HL-60 (cell line): ENCODE data around the gene CD300LB.
A peak's percentile ranks its signal among the peaks of the same experiment; 100 is the strongest.

Experiments used
- DNase-seq, 2 experiments: peaks; one replicate each; pipeline ENCODE4 v3.0.0-alpha.2; 2010 to 2020; ENCODE audit warnings: low read depth in 1 of 2, low spot score in 1 of 2
- H3K27ac ChIP-seq: fragments of 250-450 bp; sonication (Bioruptor Pico); replicated peaks from 2 replicates; pipeline ENCODE4 v1.5.1; 2020; ENCODE audit warnings: mild to moderate bottlenecking, moderate library complexity
- H3K27me3 ChIP-seq: fragments of 250-450 bp; sonication (Bioruptor Pico); 2 replicates; pipeline ENCODE4 v1.5.1; 2021; ENCODE audit warnings: mild to moderate bottlenecking, moderate library complexity; ENCODE audit not compliant: insufficient read depth, poor library complexity, severe bottlenecking
- H3K4me3 ChIP-seq: replicated peaks from 2 replicates; pipeline ENCODE4 v1.5.1; 2011; ENCODE audit warnings: mild to moderate bottlenecking, control low read depth, low read length; ENCODE audit not compliant: insufficient read depth
- CTCF ChIP-seq: IDR thresholded peaks from one replicate; pipeline ENCODE4 v1.5.1; 2011; ENCODE audit warnings: low read length, control low read depth, inconsistent platforms; ENCODE audit not compliant: insufficient read depth
- GABPA ChIP-seq: IDR thresholded peaks from 2 replicates; pipeline ENCODE4 v1.6.1; 2012; ENCODE audit warnings: low read depth
- POLR2AphosphoS5 ChIP-seq: IDR thresholded peaks from 2 replicates; pipeline ENCODE4 v1.6.1; 2012; ENCODE audit warnings: low read depth
- SPI1 ChIP-seq: IDR thresholded peaks from 2 replicates; pipeline ENCODE4 v1.6.1; 2012; ENCODE audit warnings: low read depth, mild to moderate bottlenecking, borderline replicate concordance
- TF ChIP-seq, protein P1 (sequence below): IDR thresholded peaks from 2 replicates; pipeline ENCODE4 v1.6.1; 2012; ENCODE audit warnings: low read depth; ENCODE audit not compliant: insufficient replicate concordance

The CD300LB gene

DNA sequence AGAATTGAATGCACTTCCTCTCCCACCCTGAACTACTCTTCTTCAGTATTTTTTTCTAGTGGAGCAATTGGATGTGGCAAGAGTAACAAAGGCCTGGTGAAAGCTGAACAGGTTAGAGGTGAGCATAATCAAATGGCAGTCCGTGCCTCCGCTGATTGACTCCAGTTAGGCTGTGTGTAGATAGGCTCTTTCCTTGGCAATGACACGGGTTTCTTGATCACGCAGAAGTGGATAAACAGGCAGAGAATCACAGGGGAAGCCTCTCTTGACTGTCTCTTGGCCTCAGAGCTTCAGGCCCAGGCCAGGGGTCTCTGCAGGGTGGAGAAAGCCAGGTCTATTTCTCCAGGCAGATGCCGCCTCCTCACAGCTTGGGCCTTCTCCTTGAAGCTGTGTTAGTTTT is 4.2 kb downstream of the CD300LB start:
- Histone ChIP-seq H3K4me3 (no peak overlapping the region), H3K27me3 (no peaks in the 10 kb centered on the region), H3K27ac (peak overlapping the region; percentile 31)
- DNase-seq = peak in 1 of 2 experiments; percentile 48
- TF ChIP-seq GABPA (no peak), SPI1 (peak; percentile 82)

GRCh38 chr17:74526681-74527080 is 4.6 kb downstream of the CD300LB start:
- TF ChIP-seq SPI1 (no peak), CTCF (no peak), GABPA (no peak), POLR2AphosphoS5 (no peak)
- TF ChIP-seq, protein P1, sequence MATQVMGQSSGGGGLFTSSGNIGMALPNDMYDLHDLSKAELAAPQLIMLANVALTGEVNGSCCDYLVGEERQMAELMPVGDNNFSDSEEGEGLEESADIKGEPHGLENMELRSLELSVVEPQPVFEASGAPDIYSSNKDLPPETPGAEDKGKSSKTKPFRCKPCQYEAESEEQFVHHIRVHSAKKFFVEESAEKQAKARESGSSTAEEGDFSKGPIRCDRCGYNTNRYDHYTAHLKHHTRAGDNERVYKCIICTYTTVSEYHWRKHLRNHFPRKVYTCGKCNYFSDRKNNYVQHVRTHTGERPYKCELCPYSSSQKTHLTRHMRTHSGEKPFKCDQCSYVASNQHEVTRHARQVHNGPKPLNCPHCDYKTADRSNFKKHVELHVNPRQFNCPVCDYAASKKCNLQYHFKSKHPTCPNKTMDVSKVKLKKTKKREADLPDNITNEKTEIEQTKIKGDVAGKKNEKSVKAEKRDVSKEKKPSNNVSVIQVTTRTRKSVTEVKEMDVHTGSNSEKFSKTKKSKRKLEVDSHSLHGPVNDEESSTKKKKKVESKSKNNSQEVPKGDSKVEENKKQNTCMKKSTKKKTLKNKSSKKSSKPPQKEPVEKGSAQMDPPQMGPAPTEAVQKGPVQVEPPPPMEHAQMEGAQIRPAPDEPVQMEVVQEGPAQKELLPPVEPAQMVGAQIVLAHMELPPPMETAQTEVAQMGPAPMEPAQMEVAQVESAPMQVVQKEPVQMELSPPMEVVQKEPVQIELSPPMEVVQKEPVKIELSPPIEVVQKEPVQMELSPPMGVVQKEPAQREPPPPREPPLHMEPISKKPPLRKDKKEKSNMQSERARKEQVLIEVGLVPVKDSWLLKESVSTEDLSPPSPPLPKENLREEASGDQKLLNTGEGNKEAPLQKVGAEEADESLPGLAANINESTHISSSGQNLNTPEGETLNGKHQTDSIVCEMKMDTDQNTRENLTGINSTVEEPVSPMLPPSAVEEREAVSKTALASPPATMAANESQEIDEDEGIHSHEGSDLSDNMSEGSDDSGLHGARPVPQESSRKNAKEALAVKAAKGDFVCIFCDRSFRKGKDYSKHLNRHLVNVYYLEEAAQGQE = no peak

DNA sequence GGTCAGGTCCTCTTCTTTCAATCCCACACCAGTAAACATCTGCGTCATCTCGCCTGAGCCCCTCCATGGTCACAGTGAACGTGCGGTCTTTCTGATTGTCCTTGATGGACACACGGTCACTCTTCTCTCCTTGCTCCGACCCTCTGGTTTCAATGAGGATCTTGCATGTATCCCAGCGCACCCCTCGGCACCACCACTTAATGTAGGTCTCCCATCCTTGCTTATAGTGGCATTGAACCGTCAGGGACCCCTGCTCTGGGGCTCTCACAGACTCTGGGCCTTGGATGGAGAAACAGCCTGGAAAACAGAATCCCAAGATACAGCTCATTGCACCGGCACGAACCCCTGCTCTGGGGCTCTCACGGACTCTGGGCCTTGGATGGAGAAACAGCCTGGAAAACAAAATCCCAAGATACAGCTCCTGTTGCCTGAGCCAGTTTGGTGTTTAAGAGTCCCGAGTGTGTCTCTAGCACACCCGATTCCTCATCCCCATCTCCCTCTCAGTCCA is 5.4 kb downstream of the CD300LB start:
- DNase-seq = no peak
- Histone ChIP-seq H3K27ac (no peak overlapping the region), H3K4me3 (no peak overlapping the region), H3K27me3 (no peaks in the 10 kb centered on the region)
- TF ChIP-seq SPI1 (no peak), POLR2AphosphoS5 (no peak), GABPA (no peak), CTCF (no peak)
- TF ChIP-seq, protein P1 = no peak

More at GRCh38 chr17:74526681-74527080, 4.6 kb downstream of the CD300LB start:
- no peak for DNase-seq
- H3K27me3 ChIP-seq = no peaks in the 10 kb centered on the region
- peak overlapping the region; percentile 31 for H3K27ac ChIP-seq
- H3K4me3 ChIP-seq = no peak overlapping the region

- DNase-seq = no peak
- Histone ChIP-seq H3K27ac (no peak overlapping the region), H3K4me3 (no peak overlapping the region), H3K27me3 (no peaks in the 10 kb centered on the region)
- TF ChIP-seq, protein P1 = no peak
- TF ChIP-seq POLR2AphosphoS5 (no peak), SPI1 (no peak)
These were observed 5.9 kb downstream of the CD300LB start for GRCh38 chr17:74525465-74525725.
